ENCODE data around the gene MEA1. TPM values are rescaled to one million over a fixed set of nuclear protein-coding genes. Genes with fewer than 3 reads are reported as not detected.

MEA1 gene
- polyA plus RNA-seq, 3 donors = 82.2 to 103 (median 85.9) TPM

Other genes starting within 250 kb of the MEA1 start
- gene BICRAL, start 231.9 kb downstream of the MEA1 start, polyA plus RNA-seq (ENCODE audit: insufficient read length in 3 of 3) = 10 to 100 TPM; 13.9 to 17.3 (median 15.2) TPM
- gene RPL7L1, start 134.3 kb downstream of the MEA1 start, polyA plus RNA-seq (ENCODE audit: insufficient read length in 3 of 3) = 100 to 1,000 TPM in 2 of 3 donors, 10 to 100 TPM in 1; 87.3 to 135 (median 113) TPM
- under 1 TPM; 0.23 to 0.48 (median 0.41) TPM for gene PTCRA, start 97.9 kb downstream of the MEA1 start, polyA plus RNA-seq (ENCODE audit: insufficient read length in 3 of 3)
- gene CNPY3, start 84.5 kb downstream of the MEA1 start, polyA plus RNA-seq (ENCODE audit: insufficient read length in 3 of 3) = 10 to 100 TPM; 59.3 to 68.5 (median 61.7) TPM
- 1 to 10 TPM in 2 of 3 donors, under 1 TPM in 1; 0.57 to 1.9 (median 1.5) TPM for gene GNMT, start 53.2 kb downstream of the MEA1 start, polyA plus RNA-seq (ENCODE audit: insufficient read length in 3 of 3)
- 10 to 100 TPM; 27.8 to 35.3 (median 33.0) TPM for gene PEX6, start 34.8 kb downstream of the MEA1 start, polyA plus RNA-seq (ENCODE audit: insufficient read length in 3 of 3)
- 10 to 100 TPM; 60.6 to 63.9 (median 62.5) TPM for gene PPP2R5D, start 29.4 kb downstream of the MEA1 start, polyA plus RNA-seq (ENCODE audit: insufficient read length in 3 of 3)
- 100 to 1,000 TPM in 2 of 3 donors, 10 to 100 TPM in 1; 95.6 to 106 (median 106) TPM for gene KLHDC3, start 303 bp upstream of the MEA1 start, polyA plus RNA-seq (ENCODE audit: insufficient read length in 3 of 3)
- 10 to 100 TPM; 54.1 to 59.7 (median 56.8) TPM for gene RRP36, start 7.7 kb upstream of the MEA1 start, polyA plus RNA-seq (ENCODE audit: insufficient read length in 3 of 3)
- 10 to 100 TPM; 55.9 to 62.2 (median 59.2) TPM for gene CUL7, start 39.9 kb upstream of the MEA1 start, polyA plus RNA-seq (ENCODE audit: insufficient read length in 3 of 3)
- gene MRPL2, start 45.5 kb upstream of the MEA1 start, polyA plus RNA-seq (ENCODE audit: insufficient read length in 3 of 3) = 10 to 100 TPM; 65.2 to 69.9 (median 69.9) TPM
- 10 to 100 TPM; 58.0 to 82.5 (median 78.5) TPM for gene KLC4, start 45.7 kb upstream of the MEA1 start, polyA plus RNA-seq (ENCODE audit: insufficient read length in 3 of 3)
- 100 to 1,000 TPM; 229 to 267 (median 251) TPM for gene PTK7, start 62.4 kb upstream of the MEA1 start, polyA plus RNA-seq (ENCODE audit: insufficient read length in 3 of 3)
- 10 to 100 TPM; 29.0 to 34.7 (median 32.5) TPM for gene SRF, start 157.3 kb upstream of the MEA1 start, polyA plus RNA-seq (ENCODE audit: insufficient read length in 3 of 3)
- gene CUL9, start 168.2 kb upstream of the MEA1 start, polyA plus RNA-seq (ENCODE audit: insufficient read length in 3 of 3) = 10 to 100 TPM; 34.3 to 52.2 (median 47.5) TPM
- gene DNPH1, start 215.5 kb upstream of the MEA1 start, polyA plus RNA-seq (ENCODE audit: insufficient read length in 3 of 3) = 100 to 1,000 TPM in 1 of 3 donors, 10 to 100 TPM in 2; 65.6 to 104 (median 99.8) TPM
- gene TTBK1, start 229.5 kb upstream of the MEA1 start, polyA plus RNA-seq (ENCODE audit: insufficient read length in 3 of 3) = under 1 TPM; 0.36 to 0.47 (median 0.43) TPM

Data from renal pelvis (tissue), 3 donors.